Superior temporal gyrus (tissue), 1 donor: ENCODE results near the gene VAPA.
A peak's percentile ranks its signal among the peaks of the same experiment; 100 is the strongest.

Experiments used
- DNase-seq: peaks from one replicate; pipeline ENCODE4 v3.0.0-alpha.2; 2016; ENCODE audit errors: extremely low spot score

Gene VAPA

GRCh38 chr18:9913526-9914333 lies at the start of gene VAPA:
VAPA (plus strand) TSS chr18:9914016; CDS start chr18:9914257, 241 bp downstream.
- DNase-seq = peak; percentile 98

- DNase-seq = no peak
Measured at GRCh38 chr18:9865764-9866490, 47.9 kb upstream of the VAPA start.

GRCh38 chr18:9866627-9867026 lies 47.2 kb upstream of the VAPA start:
- no peak for DNase-seq

GRCh38 chr18:9867071-9867594 lies 46.7 kb upstream of the VAPA start:
- no peak for DNase-seq

GRCh38 chr18:9868857-9869714 lies 44.7 kb upstream of the VAPA start:
- DNase-seq = no peak

- no peak for DNase-seq
Measured at GRCh38 chr18:9869715-9870430, 43.9 kb upstream of the VAPA start.

- no peak for DNase-seq
Measured at GRCh38 chr18:9870431-9871008, 43.3 kb upstream of the VAPA start.

- no peak for DNase-seq
Measured at GRCh38 chr18:9871244-9871746, 42.5 kb upstream of the VAPA start.

- DNase-seq = no peak
Measured at GRCh38 chr18:9872823-9873222, 41.0 kb upstream of the VAPA start.

- no peak for DNase-seq
Measured at GRCh38 chr18:9874728-9875127, 39.1 kb upstream of the VAPA start.

GRCh38 chr18:9876212-9876866 lies 37.5 kb upstream of the VAPA start:
- DNase-seq = no peak

- no peak for DNase-seq
Measured at GRCh38 chr18:9876867-9877654, 36.8 kb upstream of the VAPA start.

- DNase-seq = no peak
Measured at GRCh38 chr18:9877655-9878014, 36.2 kb upstream of the VAPA start.

GRCh38 chr18:9878095-9878494 lies 35.7 kb upstream of the VAPA start:
- no peak for DNase-seq

- no peak for DNase-seq
Measured at GRCh38 chr18:9878783-9879242, 35.0 kb upstream of the VAPA start.

GRCh38 chr18:9884090-9884489 lies 29.7 kb upstream of the VAPA start:
- DNase-seq = no peak

- DNase-seq = no peak
Measured at GRCh38 chr18:9884532-9885140, 29.2 kb upstream of the VAPA start.

- no peak for DNase-seq
Measured at GRCh38 chr18:9885170-9886004, 28.4 kb upstream of the VAPA start, which contains the start of gene TXNDC2. TXNDC2 (plus strand) TSS chr18:9885973; CDS start chr18:9886681, 708 bp downstream.
